OCI-LY3 (cell line): ENCODE measurements around the gene MAD1L1.

Source experiments
- H2AFZ ChIP-seq: fragments of 200-600, 300-600 bp; shearing (Covaris generic); 2 replicates; pipeline ENCODE4 v1.6.0; 2014; ENCODE audit warnings: antibody characterized with exemption, low read depth, low read length
- H3K27ac ChIP-seq: fragments of 200-600, 300-600 bp; sonication (generic); 2 replicates; pipeline ENCODE4 v1.5.1; 2014; ENCODE audit warnings: mild to moderate bottlenecking, low read length, moderate library complexity, mixed read lengths
- H3K27me3 ChIP-seq: fragments of 200-600, 300-600 bp; sonication (generic); 2 replicates; pipeline ENCODE4 v1.6.1; 2014; ENCODE audit warnings: low read depth, low read length, mixed read lengths
- H3K36me3 ChIP-seq: fragments of 200-600, 300-600 bp; sonication (generic); replicated peaks from 2 replicates; pipeline ENCODE3; 2014; ENCODE audit warnings: low read depth, low read length, mixed read lengths
- H3K4me1 ChIP-seq: fragments of 300-600, 200-600 bp; sonication (generic); 2 replicates; pipeline ENCODE4 v1.6.1; 2014; ENCODE audit warnings: low read length, mixed read lengths
- H3K4me2 ChIP-seq: fragments of 200-600, 300-600 bp; sonication (generic); 2 replicates; pipeline ENCODE4 v1.6.1; 2014; ENCODE audit warnings: low read length, mixed read lengths
- H3K4me3 ChIP-seq: fragments of 300-600, 200-600 bp; sonication (generic); 2 replicates; pipeline ENCODE4 v1.5.1; 2014; ENCODE audit warnings: antibody characterized with exemption, mild to moderate bottlenecking, low read length, moderate library complexity
- H3K79me2 ChIP-seq: fragments of 300-600, 200-600 bp; shearing (Covaris generic); 2 replicates; pipeline ENCODE4 v1.6.1; 2014; ENCODE audit warnings: mild to moderate bottlenecking, low read length, mixed read lengths
- H3K9ac ChIP-seq: fragments of 300-600, 200-600 bp; shearing (Covaris generic); 2 replicates; pipeline ENCODE4 v1.6.0; 2014; ENCODE audit warnings: mild to moderate bottlenecking, low read length, moderate library complexity
- H3K9me3 ChIP-seq: fragments of 200-600, 300-600 bp; shearing (Covaris generic); 2 replicates; pipeline ENCODE4 v1.6.1; 2014; ENCODE audit warnings: low read length, mixed read lengths; ENCODE audit not compliant: insufficient read depth
- H4K20me1 ChIP-seq: fragments of 200-600, 300-600 bp; sonication (generic); 2 replicates; pipeline ENCODE4 v1.6.1; 2016; ENCODE audit warnings: low read length, mixed read lengths; ENCODE audit not compliant: insufficient read depth
- EZH2phosphoT487 ChIP-seq: fragments of 200-600 bp; shearing (Covaris generic); IDR thresholded peaks from 2 replicates; pipeline ENCODE4 v1.6.1; 2018; ENCODE audit warnings: antibody characterized with exemption, mixed run types, low read depth
- TF ChIP-seq, protein P1 (sequence below): fragments of 200-600, 300-600 bp; sonication (generic); IDR thresholded peaks from 2 replicates; pipeline ENCODE4 v1.5.1; 2014; ENCODE audit warnings: antibody characterized with exemption, low read length, low read depth

MAD1L1 gene

DNA sequence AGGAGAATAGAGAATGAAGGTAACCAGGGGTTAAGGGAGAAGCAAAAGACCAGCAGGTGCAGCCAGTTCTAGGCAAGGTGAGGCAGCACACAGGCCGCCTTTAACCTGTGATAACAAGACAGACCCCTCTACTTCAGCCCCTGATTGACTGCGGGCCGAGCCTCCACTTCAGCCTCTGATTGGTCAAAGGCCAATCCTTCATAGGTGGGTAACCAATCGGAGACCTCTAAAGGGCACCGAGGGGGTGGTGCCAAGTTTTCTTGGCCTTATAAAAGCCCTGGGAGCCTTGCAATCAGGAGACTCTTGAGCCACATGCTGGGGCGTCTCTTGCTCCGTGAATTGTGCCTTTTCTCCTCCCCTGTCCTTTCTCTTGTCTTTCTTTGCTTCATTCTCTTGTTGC, 463.9 kb downstream of the MAD1L1 start:
- TF ChIP-seq, protein P1, sequence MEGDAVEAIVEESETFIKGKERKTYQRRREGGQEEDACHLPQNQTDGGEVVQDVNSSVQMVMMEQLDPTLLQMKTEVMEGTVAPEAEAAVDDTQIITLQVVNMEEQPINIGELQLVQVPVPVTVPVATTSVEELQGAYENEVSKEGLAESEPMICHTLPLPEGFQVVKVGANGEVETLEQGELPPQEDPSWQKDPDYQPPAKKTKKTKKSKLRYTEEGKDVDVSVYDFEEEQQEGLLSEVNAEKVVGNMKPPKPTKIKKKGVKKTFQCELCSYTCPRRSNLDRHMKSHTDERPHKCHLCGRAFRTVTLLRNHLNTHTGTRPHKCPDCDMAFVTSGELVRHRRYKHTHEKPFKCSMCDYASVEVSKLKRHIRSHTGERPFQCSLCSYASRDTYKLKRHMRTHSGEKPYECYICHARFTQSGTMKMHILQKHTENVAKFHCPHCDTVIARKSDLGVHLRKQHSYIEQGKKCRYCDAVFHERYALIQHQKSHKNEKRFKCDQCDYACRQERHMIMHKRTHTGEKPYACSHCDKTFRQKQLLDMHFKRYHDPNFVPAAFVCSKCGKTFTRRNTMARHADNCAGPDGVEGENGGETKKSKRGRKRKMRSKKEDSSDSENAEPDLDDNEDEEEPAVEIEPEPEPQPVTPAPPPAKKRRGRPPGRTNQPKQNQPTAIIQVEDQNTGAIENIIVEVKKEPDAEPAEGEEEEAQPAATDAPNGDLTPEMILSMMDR, result no peak
- TF ChIP-seq EZH2phosphoT487, result no peak

DNA sequence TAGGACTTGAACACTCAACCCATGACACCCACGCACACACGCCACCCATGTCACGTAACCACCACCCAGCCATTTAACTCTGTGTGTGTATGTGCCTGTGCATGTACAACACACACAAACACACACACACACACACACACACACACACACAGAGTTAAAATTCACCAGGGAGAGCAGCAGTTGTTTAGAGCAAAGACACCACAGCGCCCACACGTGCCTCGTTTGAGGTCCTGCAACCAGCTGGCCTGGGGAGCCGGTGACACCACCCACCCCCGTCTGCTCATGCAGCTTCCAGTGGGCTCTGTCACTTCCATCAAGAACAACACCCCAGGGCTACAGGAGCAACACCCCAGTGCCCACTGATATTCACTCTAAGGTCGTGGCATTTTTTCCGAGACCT, 465.2 kb downstream of the MAD1L1 start:
- Histone ChIP-seq H3K9ac (no peak overlapping the region), H2AFZ (no peak overlapping the region), H3K4me2 (no peak overlapping the region), H3K27ac (no peak overlapping the region), H3K36me3 (no peaks in the 10 kb centered on the region), H3K4me1 (no peaks in the 10 kb centered on the region), H3K4me3 (no peak overlapping the region), H3K27me3 (no peaks in the 10 kb centered on the region), H3K9me3 (no peaks in the 10 kb centered on the region), H3K79me2 (no peaks in the 10 kb centered on the region), H4K20me1 (no peaks in the 10 kb centered on the region)
- no peak for TF ChIP-seq EZH2phosphoT487
- TF ChIP-seq, protein P1, result no peak

More for the DNA sequence above, 463.9 kb downstream of the MAD1L1 start:
- no peaks in the 10 kb centered on the region for H3K9me3 ChIP-seq
- no peak overlapping the region for H2AFZ ChIP-seq
- H3K27ac ChIP-seq, result no peak overlapping the region
- H3K4me1 ChIP-seq, result no peaks in the 10 kb centered on the region
- no peak overlapping the region for H3K9ac ChIP-seq
- no peak overlapping the region for H3K4me3 ChIP-seq
- no peaks in the 10 kb centered on the region for H3K36me3 ChIP-seq
- H4K20me1 ChIP-seq, result no peaks in the 10 kb centered on the region
- no peaks in the 10 kb centered on the region for H3K27me3 ChIP-seq
- no peak overlapping the region for H3K4me2 ChIP-seq
- H3K79me2 ChIP-seq, result no peaks in the 10 kb centered on the region
